K562 (cell line): ENCODE results near the gene ATP6V0D1. TPM values are rescaled to one million over a fixed set of nuclear protein-coding genes. Genes with fewer than 3 reads are reported as not detected.
A peak's percentile ranks its signal among the peaks of the same experiment; 100 is the strongest.

Experiments
- ATF7 ChIP-seq: fragments of 450-650 bp; IDR thresholded peaks from 2 replicates; pipeline ENCODE4 v1.7.1; 2014; ENCODE audit warnings: mild to moderate bottlenecking, moderate library complexity
- BMI1 ChIP-seq: fragments of 150-350 bp; IDR thresholded peaks from 2 replicates; pipeline ENCODE4 v1.6.1; 2014; ENCODE audit warnings: low read length
- CBFA2T3 ChIP-seq: fragments of 450-650 bp; IDR thresholded peaks from 2 replicates; pipeline ENCODE4 v1.6.1; 2017
- COPS2 ChIP-seq: fragments of 450-650 bp; conservative IDR thresholded peaks from 2 replicates; pipeline ENCODE4 v1.6.1; 2016; ENCODE audit warnings: mild to moderate bottlenecking, moderate library complexity
- FIP1L1 ChIP-seq: fragments of 200-400 bp; formaldehyde crosslinking; IDR thresholded peaks from 2 replicates; pipeline ENCODE4 v1.6.1; 2018; ENCODE audit warnings: mild to moderate bottlenecking, low read depth, low read length; ENCODE audit not compliant: poor library complexity, severe bottlenecking
- GABPB1 ChIP-seq: sonication (generic); formaldehyde crosslinking; IDR thresholded peaks from 2 replicates; pipeline ENCODE4 v1.8.0; 2022; ENCODE audit warnings: mild to moderate bottlenecking, missing genetic modification reagents
- KLF10 ChIP-seq: fragments of 250-450 bp; sonication (Bioruptor Pico); IDR thresholded peaks from 2 replicates; pipeline ENCODE4 v1.6.1; 2021; ENCODE audit warnings: matching md5 sums
- KLF16 ChIP-seq: IDR thresholded peaks from 2 replicates; pipeline ENCODE4 v1.6.1; 2016; ENCODE audit warnings: antibody characterized with exemption
- MTA3 ChIP-seq: fragments of 450-650 bp; formaldehyde crosslinking; IDR thresholded peaks from 2 replicates; pipeline ENCODE4 v1.6.1; 2017; ENCODE audit warnings: mild to moderate bottlenecking, borderline replicate concordance
- RBM25 ChIP-seq: fragments of 200-400 bp; formaldehyde crosslinking; IDR thresholded peaks from 2 replicates; pipeline ENCODE4 v1.6.1; 2018; ENCODE audit warnings: low read length, low read depth, moderate library complexity; ENCODE audit not compliant: severe bottlenecking
- RCOR1 ChIP-seq, 2 experiments: IDR thresholded peaks; 2 replicates each; pipeline ENCODE4 v1.6.1; 2012; ENCODE audit warnings: low read depth in 2 of 2, low read length in 2 of 2, borderline replicate concordance in 1 of 2, improper control_type of control experiment in 1 of 2
- SIX5 ChIP-seq, 2 experiments: IDR thresholded peaks; 2 replicates each; pipeline ENCODE4 v1.6.1; 2011; ENCODE audit warnings: low read length in 2 of 2, borderline replicate concordance in 1 of 2, low read depth in 1 of 2, mild to moderate bottlenecking in 1 of 2, moderate library complexity in 1 of 2; ENCODE audit not compliant: insufficient read depth in 1 of 2
- ZNF263 ChIP-seq: sonication (generic); formaldehyde crosslinking; IDR thresholded peaks from 2 replicates; pipeline ENCODE4 v1.8.0; 2022; ENCODE audit warnings: mild to moderate bottlenecking, missing genetic modification reagents, borderline replicate concordance
- ZNF274 ChIP-seq: IDR thresholded peaks from 2 replicates; pipeline ENCODE4 v1.6.1; 2011; ENCODE audit warnings: low read depth, mild to moderate bottlenecking, low read length, moderate library complexity, borderline replicate concordance
- ZNF584 ChIP-seq: fragments of 200-800 bp; sonication (Bioruptor generic); IDR thresholded peaks from 2 replicates; pipeline ENCODE4 v1.6.1; 2016; ENCODE audit warnings: low read depth, mild to moderate bottlenecking, missing genetic modification characterization, missing compliant biosample characterization
- ZNF717 ChIP-seq: fragments of 250-450 bp; sonication (Bioruptor Pico); IDR thresholded peaks from 2 replicates; pipeline ENCODE4 v1.5.0; 2021
- ZNF766 ChIP-seq: fragments of 200-800 bp; sonication (Bioruptor generic); conservative IDR thresholded peaks from 2 replicates; pipeline ENCODE4 v1.6.1; 2016; ENCODE audit warnings: missing genetic modification characterization, missing compliant biosample characterization
- polyA plus RNA-seq, 8 experiments: library from polyadenylated mRNA; depleted of rRNA in 4 of 8; stranded (reverse) in 5 of 8; unstranded in 3 of 8; fragments of >200 nt; fragmentation: Nextera tagmentation in 2 of 8; fragmentation: Illumina TruSeq in 1 of 8; extraction: Ambion mirVana in 2 of 8; extraction: Trizol in 1 of 8; gene quantifications; 2 replicates each; pipeline versions ENCODE4 v1.2.1 to v1.2.3, GENCODE V29; 2011 to 2014; ENCODE audit warnings: inconsistent platforms in 1 of 8, missing spikeins in 1 of 8
- total RNA-seq, 7 experiments: library from RNA; depleted of rRNA in 6 of 7; stranded (reverse); fragments of >200 nt in 6 of 7; fragmentation: Illumina TruSeq in 2 of 7; extraction: Trizol in 2 of 7; gene quantifications; 2 replicates each; pipeline versions ENCODE4 v1.2.1 to v1.2.3, GENCODE V29; 2011 to 2021; ENCODE audit warnings: low replicate concordance in 1 of 7
- TF ChIP-seq, protein P1 (sequence below): fragments of 250-450 bp; sonication (Bioruptor Pico); IDR thresholded peaks from 2 replicates; pipeline ENCODE4 v1.5.0; 2021
- TF ChIP-seq, protein P2 (sequence below): fragments of 450-650 bp; IDR thresholded peaks from 2 replicates; pipeline ENCODE4 v1.6.1; 2016; ENCODE audit warnings: low read depth, mild to moderate bottlenecking, moderate library complexity
- TF ChIP-seq, protein P3 (sequence below): fragments of 250-450 bp; sonication (Bioruptor Pico); IDR thresholded peaks from 2 replicates; pipeline ENCODE4 v1.4.0; 2020; ENCODE audit warnings: mild to moderate bottlenecking, moderate library complexity
- TF ChIP-seq, protein P4 (sequence below): sonication (generic); formaldehyde crosslinking; IDR thresholded peaks from 2 replicates; pipeline ENCODE4 v1.8.0; 2022; ENCODE audit warnings: missing genetic modification reagents, mild to moderate bottlenecking, borderline replicate concordance

The ATP6V0D1 gene
- total and polyA plus RNA-seq, 9 of the 15 experiments (the other 6 are each of a cell fraction or from before 2014, with no cell fraction given) = 23.2 to 69.7 (median 45.6) TPM

DNA sequence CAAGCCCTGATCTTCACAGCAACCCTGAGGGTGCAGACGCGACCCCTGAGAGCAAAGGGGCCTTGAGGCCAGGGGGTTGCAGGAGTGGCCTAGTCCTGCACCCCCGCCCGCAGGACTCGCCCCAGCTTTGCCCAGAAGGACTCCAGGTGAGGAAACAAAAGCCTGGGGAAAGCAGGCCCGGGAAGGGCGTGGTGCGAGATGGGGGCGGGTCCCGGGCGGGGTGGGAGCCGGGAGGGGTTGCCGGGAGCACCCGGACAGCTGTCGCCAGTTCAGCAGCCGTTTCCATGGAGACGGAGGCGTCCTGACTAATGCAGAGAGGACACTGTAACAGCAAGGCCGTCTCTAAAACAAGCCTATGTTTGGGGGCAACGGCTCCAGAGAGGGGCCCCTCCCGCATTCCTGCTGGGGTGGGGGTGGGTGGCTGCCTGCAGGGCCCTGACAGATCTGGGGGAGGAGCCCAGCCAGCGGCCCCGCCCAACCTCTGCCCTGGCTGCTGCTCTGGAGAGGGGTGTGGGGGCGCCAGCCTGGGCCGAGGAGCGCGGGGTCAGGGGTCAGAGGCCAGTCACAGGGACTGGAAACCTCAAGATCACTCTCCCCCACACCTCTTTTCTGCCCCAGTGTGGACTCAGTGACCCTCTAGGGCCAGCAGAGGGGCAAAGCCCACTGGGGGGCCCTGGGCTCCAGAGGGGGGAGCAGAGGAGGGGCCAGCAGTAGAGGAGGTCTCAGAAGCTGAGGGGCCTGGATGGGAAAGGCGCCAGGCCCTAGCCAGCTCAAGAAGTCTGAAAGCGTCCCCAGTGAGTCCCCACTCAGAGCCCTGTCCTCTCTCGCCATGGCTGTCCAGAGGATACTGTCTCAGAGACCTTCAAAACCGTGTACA, 84.6 kb downstream of the ATP6V0D1 start (continued):
- no peak for TF ChIP-seq RBM25
- TF ChIP-seq ZNF584 (CRISPR knock-in tag) = no peak
- TF ChIP-seq, protein P1, sequence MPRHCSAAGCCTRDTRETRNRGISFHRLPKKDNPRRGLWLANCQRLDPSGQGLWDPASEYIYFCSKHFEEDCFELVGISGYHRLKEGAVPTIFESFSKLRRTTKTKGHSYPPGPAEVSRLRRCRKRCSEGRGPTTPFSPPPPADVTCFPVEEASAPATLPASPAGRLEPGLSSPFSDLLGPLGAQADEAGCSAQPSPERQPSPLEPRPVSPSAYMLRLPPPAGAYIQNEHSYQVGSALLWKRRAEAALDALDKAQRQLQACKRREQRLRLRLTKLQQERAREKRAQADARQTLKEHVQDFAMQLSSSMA = no peak
- no peak for TF ChIP-seq KLF10
- TF ChIP-seq BMI1 = peak; percentile 69
- TF ChIP-seq ZNF717 (CRISPR knock-in tag) = no peak
- no peak for TF ChIP-seq ZNF766 (CRISPR knock-in tag)
- no peak for TF ChIP-seq COPS2
- peak; percentile 14; the same call in 1 of the 2 replicates for TF ChIP-seq ATF7
- TF ChIP-seq GABPB1 (CRISPR knock-in tag) = no peak
- 0 out of 4 replicates have a peak, but pooled peaks of 1 of the 2 experiments have one; percentile 25 for TF ChIP-seq RCOR1 (IDR thresholded peaks at IDR 0.05; ENCODE audit: borderline replicate concordance in 1 of 2, low read depth in 2 of 2, low read length in 2 of 2)
- TF ChIP-seq ZNF274 = no peak
- TF ChIP-seq SIX5 (IDR thresholded peaks at IDR 0.05; ENCODE audit: borderline replicate concordance in 1 of 2, insufficient read depth in 1 of 2, low read depth in 1 of 2, low read length in 2 of 2) = no peak
- TF ChIP-seq, protein P2, sequence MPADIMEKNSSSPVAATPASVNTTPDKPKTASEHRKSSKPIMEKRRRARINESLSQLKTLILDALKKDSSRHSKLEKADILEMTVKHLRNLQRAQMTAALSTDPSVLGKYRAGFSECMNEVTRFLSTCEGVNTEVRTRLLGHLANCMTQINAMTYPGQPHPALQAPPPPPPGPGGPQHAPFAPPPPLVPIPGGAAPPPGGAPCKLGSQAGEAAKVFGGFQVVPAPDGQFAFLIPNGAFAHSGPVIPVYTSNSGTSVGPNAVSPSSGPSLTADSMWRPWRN = no peak
- peak; percentile 19; the same call in 1 of the 2 replicates for TF ChIP-seq CBFA2T3
- no peak for TF ChIP-seq MTA3
- TF ChIP-seq ZNF263 (CRISPR knock-in tag) = no peak; the same call in 1 of the 2 replicates
- TF ChIP-seq, protein P3, sequence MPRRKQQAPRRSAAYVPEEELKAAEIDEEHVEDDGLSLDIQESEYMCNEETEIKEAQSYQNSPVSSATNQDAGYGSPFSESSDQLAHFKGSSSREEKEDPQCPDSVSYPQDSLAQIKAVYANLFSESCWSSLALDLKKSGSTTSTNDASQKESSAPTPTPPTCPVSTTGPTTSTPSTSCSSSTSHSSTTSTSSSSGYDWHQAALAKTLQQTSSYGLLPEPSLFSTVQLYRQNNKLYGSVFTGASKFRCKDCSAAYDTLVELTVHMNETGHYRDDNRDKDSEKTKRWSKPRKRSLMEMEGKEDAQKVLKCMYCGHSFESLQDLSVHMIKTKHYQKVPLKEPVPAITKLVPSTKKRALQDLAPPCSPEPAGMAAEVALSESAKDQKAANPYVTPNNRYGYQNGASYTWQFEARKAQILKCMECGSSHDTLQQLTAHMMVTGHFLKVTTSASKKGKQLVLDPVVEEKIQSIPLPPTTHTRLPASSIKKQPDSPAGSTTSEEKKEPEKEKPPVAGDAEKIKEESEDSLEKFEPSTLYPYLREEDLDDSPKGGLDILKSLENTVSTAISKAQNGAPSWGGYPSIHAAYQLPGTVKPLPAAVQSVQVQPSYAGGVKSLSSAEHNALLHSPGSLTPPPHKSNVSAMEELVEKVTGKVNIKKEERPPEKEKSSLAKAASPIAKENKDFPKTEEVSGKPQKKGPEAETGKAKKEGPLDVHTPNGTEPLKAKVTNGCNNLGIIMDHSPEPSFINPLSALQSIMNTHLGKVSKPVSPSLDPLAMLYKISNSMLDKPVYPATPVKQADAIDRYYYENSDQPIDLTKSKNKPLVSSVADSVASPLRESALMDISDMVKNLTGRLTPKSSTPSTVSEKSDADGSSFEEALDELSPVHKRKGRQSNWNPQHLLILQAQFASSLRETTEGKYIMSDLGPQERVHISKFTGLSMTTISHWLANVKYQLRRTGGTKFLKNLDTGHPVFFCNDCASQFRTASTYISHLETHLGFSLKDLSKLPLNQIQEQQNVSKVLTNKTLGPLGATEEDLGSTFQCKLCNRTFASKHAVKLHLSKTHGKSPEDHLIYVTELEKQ = no peak
- TF ChIP-seq FIP1L1 = no peak
- no peak for TF ChIP-seq KLF16
- TF ChIP-seq, protein P4, sequence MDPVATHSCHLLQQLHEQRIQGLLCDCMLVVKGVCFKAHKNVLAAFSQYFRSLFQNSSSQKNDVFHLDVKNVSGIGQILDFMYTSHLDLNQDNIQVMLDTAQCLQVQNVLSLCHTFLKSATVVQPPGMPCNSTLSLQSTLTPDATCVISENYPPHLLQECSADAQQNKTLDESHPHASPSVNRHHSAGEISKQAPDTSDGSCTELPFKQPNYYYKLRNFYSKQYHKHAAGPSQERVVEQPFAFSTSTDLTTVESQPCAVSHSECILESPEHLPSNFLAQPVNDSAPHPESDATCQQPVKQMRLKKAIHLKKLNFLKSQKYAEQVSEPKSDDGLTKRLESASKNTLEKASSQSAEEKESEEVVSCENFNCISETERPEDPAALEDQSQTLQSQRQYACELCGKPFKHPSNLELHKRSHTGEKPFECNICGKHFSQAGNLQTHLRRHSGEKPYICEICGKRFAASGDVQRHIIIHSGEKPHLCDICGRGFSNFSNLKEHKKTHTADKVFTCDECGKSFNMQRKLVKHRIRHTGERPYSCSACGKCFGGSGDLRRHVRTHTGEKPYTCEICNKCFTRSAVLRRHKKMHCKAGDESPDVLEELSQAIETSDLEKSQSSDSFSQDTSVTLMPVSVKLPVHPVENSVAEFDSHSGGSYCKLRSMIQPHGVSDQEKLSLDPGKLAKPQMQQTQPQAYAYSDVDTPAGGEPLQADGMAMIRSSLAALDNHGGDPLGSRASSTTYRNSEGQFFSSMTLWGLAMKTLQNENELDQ (CRISPR knock-in tag) = no peak
